Naive thymus-derived CD8-positive, alpha-beta T cell (primary cell): ENCODE results near the gene PITPNB. TPM values are rescaled to one million over a fixed set of nuclear protein-coding genes. Genes with fewer than 3 reads are reported as not detected.

Experiments
- ATAC-seq, 2 donors: fragments of 150-1000 bp; cut with Tn5 transposase in 1 of 2; sonication (Bioruptor Pico), chemical (Tn5 transposase) in 1 of 2; 1 replicate in 1 of 2; 2 replicates in 1 of 2; pipeline ENCODE4 v1.10.0; 2021; ENCODE audit warnings: mild to moderate bottlenecking in 2 of 2, moderate library complexity in 2 of 2
- POLR2A ChIA-PET: fragments of 350-600 bp; sonication (Branson Sonifier 250); formaldehyde crosslinking; loops from one replicate; lab custom pipeline; 2021; ENCODE audit warnings: antibody characterized with exemption; lab: Charles Lee
- DNase-seq, 10 donors: peaks; one replicate each; pipeline versions ENCODE4 v3.0.0 to v3.0.0-alpha.2; 2020 to 2022
- H3K27ac Mint-ChIP-seq, 10 donors: one replicate each; pipeline ENCODE4 v1.8.0; 2020 to 2022; ENCODE audit warnings: mild to moderate bottlenecking in 10 of 10, mixed read lengths in 10 of 10, moderate library complexity in 4 of 10, inconsistent platforms in 1 of 10
- H3K27me3 Mint-ChIP-seq, 5 donors: one replicate each; pipeline ENCODE4 v1.8.0; 2021 to 2022; ENCODE audit warnings: mixed read lengths in 5 of 5
- H3K36me3 Mint-ChIP-seq, 3 donors: one replicate each; pipeline ENCODE4 v1.8.0; 2020 to 2022; ENCODE audit warnings: mixed read lengths in 3 of 3, mild to moderate bottlenecking in 2 of 3, inconsistent platforms in 1 of 3
- H3K4me1 Mint-ChIP-seq, 4 donors: one replicate each; pipeline ENCODE4 v1.8.0; 2021 to 2022; ENCODE audit warnings: mixed read lengths in 4 of 4
- H3K4me3 Mint-ChIP-seq, 10 donors: one replicate each; pipeline ENCODE4 v1.8.0; 2020 to 2022; ENCODE audit warnings: mild to moderate bottlenecking in 10 of 10, mixed read lengths in 10 of 10, moderate library complexity in 6 of 10, inconsistent platforms in 1 of 10
- H3K9me3 Mint-ChIP-seq, 9 donors: one replicate each; pipeline ENCODE4 v1.8.0; 2020 to 2022; ENCODE audit warnings: mixed read lengths in 9 of 9, mild to moderate bottlenecking in 3 of 9, inconsistent platforms in 1 of 9, moderate library complexity in 1 of 9
- polyA plus RNA-seq, 3 donors: library from polyadenylated mRNA; unstranded; fragments of 300-500 nt; fragmentation: Illumina TruSeq; gene quantifications; one replicate each; pipeline ENCODE4 v1.2.3, GENCODE V29; 2021
- total RNA-seq, 8 experiments: library from RNA in 2 of 8; stranded (reverse) in 2 of 8; gene quantifications; one replicate each; pipeline ENCODE4 v1.2.3 and lab custom pipeline; 2021 to 2026

PITPNB gene
- total and polyA plus RNA-seq, 5 experiments from 2014 or later = 58.7 to 76.2 (median 59.9) TPM

DNA sequence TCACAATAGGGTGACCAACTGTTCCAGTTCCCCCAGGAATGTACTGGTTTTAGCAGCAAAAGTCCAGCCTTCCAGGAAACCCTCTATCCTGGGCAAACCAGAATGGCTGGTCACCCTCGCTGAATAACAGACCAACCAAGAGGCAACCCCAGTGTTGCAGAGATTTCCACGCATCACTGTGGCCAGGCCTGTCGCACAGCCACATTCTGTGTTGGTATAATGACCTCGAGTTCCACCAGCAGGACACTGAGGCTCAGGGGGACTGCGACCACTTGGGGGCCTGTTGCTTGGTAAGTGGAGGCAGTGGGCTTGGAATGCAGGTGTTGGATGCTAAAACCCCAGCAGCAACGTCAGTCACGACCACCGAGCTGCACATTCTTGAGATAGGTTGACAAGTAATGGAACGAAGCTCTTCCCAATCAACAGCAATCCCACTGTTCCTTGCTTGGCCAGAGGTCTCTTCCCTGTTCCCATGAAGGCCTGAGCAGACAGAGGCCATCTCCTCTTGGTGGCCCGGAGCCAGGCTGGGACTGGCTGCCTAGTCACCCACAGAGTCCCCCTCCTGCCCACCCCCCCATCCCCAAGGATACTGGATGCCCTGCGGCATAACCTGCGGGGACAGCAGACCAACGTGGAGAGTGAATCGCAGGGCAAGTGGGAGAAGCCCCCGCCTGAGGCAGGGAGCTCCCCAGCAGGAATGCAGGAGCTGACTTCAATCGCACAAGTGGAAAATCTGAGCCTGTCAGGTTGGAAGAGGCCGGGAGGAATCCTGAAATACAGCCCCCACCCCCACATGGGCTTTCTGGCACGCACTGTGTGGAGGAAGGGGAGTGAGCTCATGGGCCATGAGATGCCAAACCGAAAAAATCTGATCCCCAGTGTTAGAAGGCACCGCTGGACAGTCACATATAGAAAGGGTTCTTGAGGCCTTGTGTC is 74.1 kb downstream of the PITPNB start:
- Mint-ChIP-seq H3K4me3 (no peak overlapping the region), H3K4me1 (peaks cover 0 to 8% (median 0%) of the 10 kb centered on the region in 4 donors), H3K9me3 (no peaks in the 10 kb centered on the region), H3K27me3 (no peaks in the 10 kb centered on the region), H3K36me3 (peaks cover under 1 to 47% (median 16%) of the 10 kb centered on the region in 3 donors), H3K27ac (peak overlapping the region in 1 of 10 donors; percentile 5)
- ATAC-seq (no peak), DNase-seq (no peak)
- POLR2A ChIA-PET = no interaction called here

DNA sequence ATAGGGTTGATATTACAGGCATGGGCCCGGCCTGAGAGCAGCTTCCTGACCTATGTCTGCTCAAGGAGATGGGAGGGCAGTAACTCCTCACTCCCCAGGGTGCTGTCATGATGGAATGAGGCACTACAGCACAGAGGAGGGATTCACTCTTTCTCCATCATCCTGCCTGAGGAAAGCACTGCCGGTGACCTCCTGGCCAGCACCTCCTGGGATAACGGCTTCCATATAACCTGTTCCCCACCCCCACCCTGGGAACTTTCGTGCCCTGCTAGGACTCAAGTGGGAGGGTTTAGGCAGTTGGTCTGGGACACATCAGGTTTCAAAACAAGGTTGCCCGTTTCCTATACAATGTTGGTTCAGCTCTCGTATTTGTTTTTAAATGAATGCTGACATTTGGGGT is 74.8 kb downstream of the PITPNB start:
- DNase-seq = no peak
- Mint-ChIP-seq H3K9me3 (no peaks in the 10 kb centered on the region), H3K36me3 (peaks cover 8 to 42% (median 13%) of the 10 kb centered on the region in 3 donors), H3K27ac (peak overlapping the region in 1 of 10 donors; percentile 42), H3K27me3 (no peaks in the 10 kb centered on the region), H3K4me1 (peaks cover 0 to 4% (median 0%) of the 10 kb centered on the region in 4 donors), H3K4me3 (no peak overlapping the region)
- no peak for ATAC-seq
- POLR2A ChIA-PET = no interaction called here

DNA sequence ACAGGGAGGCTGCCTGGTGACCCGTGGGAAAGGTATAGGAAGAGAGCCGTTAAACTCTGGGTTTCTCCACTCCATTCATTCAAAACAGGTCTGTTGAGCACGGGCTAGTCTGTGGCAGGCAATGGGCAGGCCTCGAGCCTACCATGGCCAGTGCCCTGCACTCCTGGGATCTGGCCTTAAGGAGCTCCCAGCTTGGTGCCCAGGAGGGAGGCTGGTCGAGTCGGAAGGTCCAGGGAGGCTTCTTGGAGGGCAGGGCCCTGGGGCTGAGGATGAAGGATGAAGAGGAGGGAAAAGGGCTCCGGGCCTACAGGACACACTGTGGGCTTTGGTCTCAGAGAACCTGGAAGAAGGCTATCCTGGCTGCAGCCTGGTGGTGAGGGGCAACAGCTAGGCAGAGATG is 75.6 kb downstream of the PITPNB start:
- H3K27ac Mint-ChIP-seq = peak overlapping the region in 2 of 10 donors; percentile 22 to 76
- H3K36me3 Mint-ChIP-seq = peaks cover 11 to 35% (median 13%) of the 10 kb centered on the region in 3 donors
- POLR2A ChIA-PET = no interaction called here
- DNase-seq (no peak), ATAC-seq (no peak)
- H3K4me1 Mint-ChIP-seq = peaks cover 0 to 4% (median 0%) of the 10 kb centered on the region in 4 donors
- peaks cover 0 to 5% (median 2%) of the 10 kb centered on the region in 9 donors for H3K9me3 Mint-ChIP-seq
- no peaks in the 10 kb centered on the region for H3K27me3 Mint-ChIP-seq
- H3K4me3 Mint-ChIP-seq = no peak overlapping the region

DNA sequence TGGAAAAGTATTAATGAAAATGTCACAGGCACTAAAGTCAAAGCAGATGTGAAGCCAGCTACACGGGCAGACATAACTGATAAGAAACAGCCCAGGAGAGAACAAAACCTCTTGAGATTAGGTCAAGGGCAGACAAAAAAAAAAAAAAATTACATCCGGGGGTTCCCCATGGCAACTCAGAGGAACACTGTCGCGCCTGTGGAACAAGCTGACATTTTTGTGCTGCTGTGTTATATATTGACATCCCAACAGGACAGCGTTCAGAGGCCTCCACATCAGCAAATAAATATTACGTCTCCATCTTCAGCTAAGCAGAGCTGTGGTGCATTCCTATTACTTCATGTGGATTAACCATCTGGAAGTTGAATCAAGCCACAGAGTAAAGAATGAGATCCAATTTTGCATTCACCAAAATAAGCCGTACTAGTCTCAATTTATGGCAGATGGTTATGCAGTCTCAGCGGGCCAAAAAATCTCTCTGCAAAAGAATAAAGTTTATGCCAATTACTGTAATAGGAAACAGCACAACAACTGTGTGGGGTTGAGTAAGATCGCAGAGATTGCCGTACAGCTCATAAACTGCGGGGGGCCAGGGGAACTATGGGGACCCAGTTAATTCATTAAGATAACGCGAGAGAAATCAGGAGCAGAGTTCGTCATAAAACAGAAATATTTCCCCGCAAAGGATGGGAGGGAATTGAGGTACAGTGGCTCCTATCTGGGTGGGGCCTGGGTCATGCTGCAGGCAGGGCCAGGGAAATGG is 76.2 kb downstream of the PITPNB start:
- no peak for ATAC-seq
- no peak for DNase-seq

DNA sequence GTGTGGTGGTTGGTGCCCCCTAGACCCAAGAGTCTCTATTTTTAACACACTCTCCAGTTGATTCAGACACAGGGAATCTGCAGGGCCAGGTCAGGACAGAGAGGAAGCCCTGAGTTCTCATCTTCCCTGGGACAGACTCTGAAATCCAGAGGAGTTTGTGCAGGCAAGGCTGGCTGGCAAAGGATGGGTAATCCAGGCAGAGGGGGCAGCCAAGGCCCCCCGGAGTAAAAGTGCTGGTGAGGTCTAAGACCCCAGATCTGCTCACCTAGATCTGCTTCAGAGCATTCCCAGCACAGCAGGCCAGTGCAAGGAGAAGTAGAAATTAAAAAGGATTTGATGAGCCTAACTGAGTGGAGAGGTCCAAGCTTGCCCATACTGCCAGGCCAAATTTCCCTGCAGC is 76.9 kb downstream of the PITPNB start:
- POLR2A ChIA-PET = no interaction called here
- DNase-seq = no peak
- no peak overlapping the region for H3K27ac Mint-ChIP-seq

More for the DNA sequence above, 76.2 kb downstream of the PITPNB start:
- POLR2A ChIA-PET = no interaction called here
- peaks cover 0 to 1% (median 0%) of the 10 kb centered on the region in 4 donors for H3K4me1 Mint-ChIP-seq
- H3K9me3 Mint-ChIP-seq = peaks cover 0 to 9% (median 3%) of the 10 kb centered on the region in 9 donors
- no peaks in the 10 kb centered on the region for H3K27me3 Mint-ChIP-seq
- H3K36me3 Mint-ChIP-seq = peaks cover 14 to 29% (median 14%) of the 10 kb centered on the region in 3 donors
- peak overlapping the region in 1 of 10 donors; percentile 76 for H3K27ac Mint-ChIP-seq
- no peak overlapping the region for H3K4me3 Mint-ChIP-seq

DNA sequence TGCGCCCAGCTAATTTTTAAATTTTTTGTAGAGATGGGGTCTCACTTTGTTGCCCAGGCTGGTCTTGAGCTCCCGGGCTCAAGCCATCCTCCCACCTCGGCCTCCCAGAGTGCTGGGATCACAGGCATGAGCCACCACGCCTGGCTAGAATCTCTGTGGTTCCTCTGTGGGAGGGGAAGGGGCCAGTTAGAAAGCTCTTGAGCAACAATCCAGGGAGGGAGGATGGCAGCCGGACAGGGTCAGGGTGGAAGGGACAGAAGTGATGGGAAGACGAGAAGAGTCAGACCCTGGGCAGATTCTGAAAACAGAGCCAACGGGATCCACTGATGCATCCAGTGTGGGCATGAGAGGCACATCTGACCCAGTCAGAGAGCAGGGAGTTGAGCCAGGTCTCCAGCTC is 78.6 kb downstream of the PITPNB start:
- POLR2A ChIA-PET = no interaction called here
- Mint-ChIP-seq H3K27ac (no peak overlapping the region), H3K4me3 (no peak overlapping the region), H3K9me3 (peaks cover 0 to 16% (median 5%) of the 10 kb centered on the region in 9 donors), H3K27me3 (no peaks in the 10 kb centered on the region), H3K36me3 (peaks cover 14 to 22% (median 21%) of the 10 kb centered on the region in 3 donors), H3K4me1 (peaks cover 0 to 1% (median 0%) of the 10 kb centered on the region in 4 donors)
- no peak for DNase-seq
- no peak for ATAC-seq

More for the DNA sequence above, 76.9 kb downstream of the PITPNB start:
- Mint-ChIP-seq H3K9me3 (peaks cover 0 to 16% (median 5%) of the 10 kb centered on the region in 9 donors), H3K4me3 (no peak overlapping the region), H3K27me3 (no peaks in the 10 kb centered on the region), H3K4me1 (peaks cover 0 to 1% (median 0%) of the 10 kb centered on the region in 4 donors), H3K36me3 (peaks cover 19 to 24% (median 20%) of the 10 kb centered on the region in 3 donors)
- ATAC-seq = no peak

DNA sequence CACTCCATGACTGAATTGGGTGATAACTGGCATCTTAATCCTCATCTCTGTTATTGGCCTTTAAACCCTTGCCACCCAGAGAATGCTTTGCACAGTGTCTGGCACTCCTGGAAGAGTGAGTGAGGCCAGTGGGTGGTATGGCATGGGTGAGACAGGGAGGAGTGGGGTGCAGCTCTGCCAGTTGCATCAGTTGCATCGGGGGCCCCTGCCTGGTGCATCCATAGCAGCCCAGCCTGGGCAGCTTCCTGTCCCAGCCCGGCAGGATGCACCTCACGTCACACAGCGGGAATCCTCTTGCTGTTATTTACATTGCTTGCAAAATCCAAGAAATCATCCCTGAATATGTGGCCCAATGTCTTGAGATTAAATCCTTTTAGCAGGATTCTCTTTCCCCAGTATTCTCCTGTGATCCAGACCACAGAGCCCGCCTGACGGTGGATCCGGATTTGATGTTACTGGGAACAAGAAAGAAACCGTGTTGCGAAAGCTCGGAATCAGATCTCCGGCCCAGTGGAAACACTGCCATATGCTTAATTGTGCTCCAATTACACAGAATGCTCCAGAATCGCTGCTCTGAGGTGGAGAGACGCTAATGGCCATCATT is 79.9 kb downstream of the PITPNB start:
- DNase-seq (no peak), ATAC-seq (no peak)
- Mint-ChIP-seq H3K36me3 (peaks cover 14 to 22% (median 21%) of the 10 kb centered on the region in 3 donors), H3K27ac (no peak overlapping the region), H3K9me3 (peaks cover 0 to 16% (median 5%) of the 10 kb centered on the region in 9 donors), H3K27me3 (no peaks in the 10 kb centered on the region), H3K4me1 (peaks cover 0 to 3% (median 0%) of the 10 kb centered on the region in 4 donors), H3K4me3 (no peak overlapping the region)
- POLR2A ChIA-PET = no interaction called here

DNA sequence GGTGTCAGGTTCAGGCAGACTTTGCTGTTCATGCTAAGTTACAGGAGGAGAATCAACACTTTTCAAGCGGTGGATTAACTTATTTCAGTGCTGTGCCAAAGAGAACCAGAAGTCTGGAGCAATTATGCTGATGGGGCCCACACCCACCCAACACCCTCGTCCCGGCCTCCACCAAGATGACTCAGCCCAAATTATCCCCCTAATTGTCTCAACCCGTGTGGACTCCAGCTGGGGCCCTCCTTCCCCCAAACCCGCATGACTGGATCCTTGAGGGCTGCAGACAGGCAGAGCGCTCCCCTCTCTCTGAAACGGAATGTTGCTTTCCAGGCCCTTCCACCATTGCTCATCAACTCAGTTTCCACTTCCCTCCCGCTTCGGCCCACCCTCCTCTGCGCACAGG is 82.9 kb downstream of the PITPNB start:
- Mint-ChIP-seq H3K27me3 (no peaks in the 10 kb centered on the region), H3K36me3 (peaks cover 0 to 21% (median 19%) of the 10 kb centered on the region in 3 donors), H3K9me3 (peaks cover 0 to 16% (median 5%) of the 10 kb centered on the region in 9 donors), H3K4me3 (no peak overlapping the region), H3K27ac (peak overlapping the region in 1 of 10 donors; percentile 73), H3K4me1 (peaks cover 12 to 14% (median 13%) of the 10 kb centered on the region in 4 donors)
- DNase-seq (no peak), ATAC-seq (no peak)
- POLR2A ChIA-PET = no interaction called here

DNA sequence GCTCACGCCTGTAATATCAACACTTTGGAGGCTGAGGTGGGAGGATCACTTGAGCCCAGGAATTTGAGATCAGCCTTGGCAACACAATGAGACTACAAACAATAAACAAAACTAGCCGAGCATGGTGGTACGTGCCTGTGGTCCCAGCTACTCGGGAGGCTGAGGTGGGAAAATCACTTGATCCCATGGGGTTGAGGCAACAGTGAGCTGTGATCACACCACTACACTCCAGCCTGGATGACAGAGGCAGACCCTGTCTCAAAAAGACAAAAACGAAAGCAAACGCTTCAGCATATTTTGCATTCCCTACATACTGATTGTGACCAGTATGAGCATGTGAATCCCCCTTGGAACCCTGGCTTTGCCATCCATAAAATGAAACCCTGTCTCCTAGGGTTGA is 83.6 kb downstream of the PITPNB start:
- POLR2A ChIA-PET = no interaction called here
- Mint-ChIP-seq H3K9me3 (peaks cover 0 to 16% (median 5%) of the 10 kb centered on the region in 9 donors), H3K27me3 (no peaks in the 10 kb centered on the region), H3K4me1 (peaks cover 12 to 14% (median 13%) of the 10 kb centered on the region in 4 donors), H3K36me3 (peaks cover 0 to 21% (median 18%) of the 10 kb centered on the region in 3 donors), H3K27ac (no peak overlapping the region), H3K4me3 (no peak overlapping the region)
- no peak for DNase-seq
- ATAC-seq = no peak

DNA sequence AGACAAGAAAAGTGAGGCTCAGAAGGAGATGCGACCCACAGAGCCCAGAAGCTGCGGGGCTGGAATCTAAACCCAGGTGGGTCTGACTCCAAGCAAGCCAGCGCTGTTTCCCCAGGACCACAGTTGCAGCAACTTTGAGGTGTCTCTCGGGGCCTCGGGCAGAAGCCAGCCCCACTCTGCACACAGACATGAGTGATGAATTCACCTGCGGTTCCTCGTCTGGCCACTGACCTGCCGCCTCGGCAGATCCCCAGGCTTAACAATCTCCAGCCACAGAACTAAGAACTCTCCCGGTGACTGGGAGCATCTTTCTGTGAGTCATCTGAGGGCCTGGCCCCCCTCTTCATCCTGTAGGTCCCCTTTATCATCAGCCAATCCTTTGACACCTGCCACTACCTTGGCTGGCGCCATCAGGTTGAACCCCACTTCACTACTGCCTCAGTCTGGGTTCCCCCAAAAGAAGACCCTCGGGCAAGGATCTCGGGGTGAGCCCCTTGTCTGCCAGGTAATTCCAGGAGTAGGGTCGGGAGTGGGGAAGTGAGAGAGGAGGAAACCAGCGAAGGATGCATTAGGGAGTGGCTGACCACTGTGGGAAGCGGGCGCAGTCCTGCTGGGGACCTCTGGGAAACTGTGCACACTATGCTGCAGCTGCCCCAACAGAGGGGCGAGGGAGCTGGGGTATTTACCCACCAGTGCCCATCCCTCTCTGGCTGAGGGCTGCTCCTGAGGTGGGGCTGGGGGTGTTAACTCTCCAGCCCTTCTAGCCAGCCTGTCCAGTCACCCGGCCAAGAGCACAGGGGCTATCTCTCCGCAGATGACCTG is 84.5 kb downstream of the PITPNB start:
- peak overlapping the region in 1 of 10 donors; percentile 52 for H3K27ac Mint-ChIP-seq
- POLR2A ChIA-PET = no interaction called here
- H3K4me3 Mint-ChIP-seq = no peak overlapping the region
- peaks cover 0 to 16% (median 5%) of the 10 kb centered on the region in 9 donors for H3K9me3 Mint-ChIP-seq
- DNase-seq (no peak), ATAC-seq (no peak)
- no peaks in the 10 kb centered on the region for H3K27me3 Mint-ChIP-seq
- H3K4me1 Mint-ChIP-seq = peaks cover 12 to 14% (median 13%) of the 10 kb centered on the region in 4 donors
- H3K36me3 Mint-ChIP-seq = peaks cover 0 to 18% (median 16%) of the 10 kb centered on the region in 3 donors

DNA sequence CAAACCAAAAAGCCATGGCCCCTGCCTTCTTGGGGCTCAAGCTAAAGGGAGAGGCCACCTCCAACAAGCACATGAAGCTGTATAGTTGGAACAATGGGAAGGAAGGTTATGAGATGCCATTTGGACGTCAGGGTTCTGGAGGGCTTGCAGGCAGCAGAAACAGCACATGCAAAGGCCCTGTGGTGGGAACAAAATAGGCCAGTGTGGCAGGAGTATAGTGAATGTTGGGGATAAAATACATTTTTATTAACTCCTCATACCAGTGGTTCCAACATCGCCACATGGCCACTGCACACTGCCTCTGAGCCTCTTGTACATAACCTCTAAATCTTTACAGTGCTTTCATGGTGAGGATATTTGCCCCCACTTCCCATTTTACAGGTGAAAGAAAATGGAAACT is 85.3 kb downstream of the PITPNB start:
- Mint-ChIP-seq H3K9me3 (peaks cover 0 to 15% (median 5%) of the 10 kb centered on the region in 9 donors), H3K4me1 (peaks cover 12 to 14% (median 13%) of the 10 kb centered on the region in 4 donors), H3K36me3 (peaks cover 0 to 18% (median 11%) of the 10 kb centered on the region in 3 donors), H3K27ac (no peak overlapping the region), H3K27me3 (no peaks in the 10 kb centered on the region), H3K4me3 (no peak overlapping the region)
- ATAC-seq (no peak), DNase-seq (no peak)
- POLR2A ChIA-PET = no interaction called here
